Measurements from ENCODE around the gene ARHGEF11. TPM values are rescaled to one million over a fixed set of nuclear protein-coding genes. Genes with fewer than 3 reads are reported as not detected.

The ARHGEF11 gene
- total and polyA plus RNA-seq, 8 donors, result 9.1 to 21.0 (median 12.3) TPM

- H3K9me3 ChIP-seq, result no peaks in the 10 kb centered on the region
- H3K36me3 ChIP-seq, result no peaks in the 10 kb centered on the region
- no peak overlapping the region for H3K27ac ChIP-seq
- no peak overlapping the region for H3K4me3 ChIP-seq
- ATAC-seq (no peak), FAIRE-seq (no peak), DNase-seq (no peak)
- H3K4me1 ChIP-seq, result no peaks in the 10 kb centered on the region
- intact Hi-C loops (cut with DNase I), result no loop called here
- H3K27me3 ChIP-seq, result no peaks in the 10 kb centered on the region
- TF ChIP-seq CTCF (IDR thresholded peaks at IDR 0.05), result no peak
- WGBS, 2 donors, result 81 to 89% methylated on average over 5 of the region's 5 CpGs
These were observed 41.5 kb upstream of the ARHGEF11 start for GRCh38 chr1:157087030-157087429.

GRCh38 chr1:157086299-157086698, 40.8 kb upstream of the ARHGEF11 start:
- Histone ChIP-seq H3K4me1 (no peaks in the 10 kb centered on the region), H3K9me3 (no peaks in the 10 kb centered on the region), H3K27ac (no peak overlapping the region), H3K27me3 (no peaks in the 10 kb centered on the region), H3K4me3 (no peak overlapping the region), H3K36me3 (no peaks in the 10 kb centered on the region)
- DNase-seq, result no peak
- no peak for ATAC-seq
- no peak for FAIRE-seq
- intact Hi-C loops (cut with DNase I), result no loop called here
- WGBS, 2 donors, result 72 to 76% methylated on average over 6 of the region's 6 CpGs
- no peak for TF ChIP-seq CTCF (IDR thresholded peaks at IDR 0.05)

- WGBS, 2 donors, result 84 to 85% methylated on average over 5 of the region's 5 CpGs
- FAIRE-seq, result no peak
- Histone ChIP-seq H3K27ac (no peak overlapping the region), H3K36me3 (no peaks in the 10 kb centered on the region), H3K4me3 (no peak overlapping the region), H3K9me3 (no peaks in the 10 kb centered on the region), H3K27me3 (no peaks in the 10 kb centered on the region), H3K4me1 (no peaks in the 10 kb centered on the region)
- no peak for ATAC-seq
- no peak for DNase-seq
- intact Hi-C loops (cut with DNase I), result no loop called here
- TF ChIP-seq CTCF (IDR thresholded peaks at IDR 0.05), result no peak
These were observed 39.9 kb upstream of the ARHGEF11 start for GRCh38 chr1:157085421-157085820.

- DNase-seq (no peak), ATAC-seq (peak in 1 of 4 donors; percentile 47), FAIRE-seq (no peak)
- no peak overlapping the region for H3K4me3 ChIP-seq
- no peak for TF ChIP-seq CTCF (IDR thresholded peaks at IDR 0.05)
- no peaks in the 10 kb centered on the region for H3K9me3 ChIP-seq
- no peaks in the 10 kb centered on the region for H3K27me3 ChIP-seq
- WGBS, 2 donors, result 44 to 46% methylated on average over 5 of the region's 5 CpGs
- no peaks in the 10 kb centered on the region for H3K4me1 ChIP-seq
- H3K36me3 ChIP-seq, result no peaks in the 10 kb centered on the region
- no peak overlapping the region for H3K27ac ChIP-seq
- intact Hi-C loops (cut with DNase I), result loop anchor here in 1 of 3 donors (5.0 kb wide), 1 partner anchor 73 kb away; no protein-coding TSS in a partner anchor
These were observed 39.2 kb upstream of the ARHGEF11 start for GRCh38 chr1:157084720-157085119.

- no peaks in the 10 kb centered on the region for H3K9me3 ChIP-seq
- WGBS, 2 donors, result 75 to 88% methylated on average over 5 of the region's 5 CpGs
- no peak for ATAC-seq
These were observed 36.2 kb upstream of the ARHGEF11 start for GRCh38 chr1:157081707-157082106.

More at GRCh38 chr1:157081707-157082106, 36.2 kb upstream of the ARHGEF11 start:
- FAIRE-seq (no peak), DNase-seq (no peak)
- H3K27ac ChIP-seq, result no peak overlapping the region
- no peaks in the 10 kb centered on the region for H3K4me1 ChIP-seq
- H3K36me3 ChIP-seq, result no peaks in the 10 kb centered on the region
- no peak for TF ChIP-seq CTCF (IDR thresholded peaks at IDR 0.05)
- H3K4me3 ChIP-seq, result no peak overlapping the region
- intact Hi-C loops (cut with DNase I), result loop anchor here in 1 of 3 donors (5.0 kb wide), 1 partner anchor 76 kb away; no protein-coding TSS in a partner anchor
- no peaks in the 10 kb centered on the region for H3K27me3 ChIP-seq

Data from pancreas (tissue), 10 donors.